Brain pericyte (primary cell): ENCODE measurements around the gene PCNT.
"Not testable (repeated sequence)": the region's sequence is repeated elsewhere in the genome, so short reads cannot be mapped to it uniquely, and the experiment has no call there.

ENCODE experiments used
- DNase-seq: peaks from one replicate; pipeline ENCODE4 v3.0.0-alpha.2; 2012; ENCODE audit warnings: low read depth, low spot score

Gene PCNT

GRCh38 chr21:46427516-46427915 lies 103.6 kb downstream of the PCNT start:
- no peak for DNase-seq

- DNase-seq = no peak
These were observed 104.3 kb downstream of the PCNT start for GRCh38 chr21:46428286-46428685.

GRCh38 chr21:46428987-46429710 lies 105.2 kb downstream of the PCNT start:
- no peak for DNase-seq

- no peak for DNase-seq
These were observed 106.1 kb downstream of the PCNT start for GRCh38 chr21:46429754-46430681.

- no peak for DNase-seq
These were observed 107.5 kb downstream of the PCNT start for GRCh38 chr21:46431448-46431847.

- peak; percentile 3 for DNase-seq
These were observed 108.0 kb downstream of the PCNT start for GRCh38 chr21:46431884-46432488.

GRCh38 chr21:46433116-46433515 lies 109.2 kb downstream of the PCNT start:
- not testable (repeated sequence) for DNase-seq

- DNase-seq = no peak
These were observed 110.5 kb downstream of the PCNT start for GRCh38 chr21:46434322-46434958.

GRCh38 chr21:46435786-46436227 lies 111.9 kb downstream of the PCNT start:
- DNase-seq = no peak

- DNase-seq = no peak
These were observed 112.7 kb downstream of the PCNT start for GRCh38 chr21:46436621-46437020.

GRCh38 chr21:46437096-46437498 lies 113.1 kb downstream of the PCNT start:
- DNase-seq = no peak

GRCh38 chr21:46437511-46437910 lies 113.6 kb downstream of the PCNT start:
- no peak for DNase-seq

- no peak for DNase-seq
These were observed 114.3 kb downstream of the PCNT start for GRCh38 chr21:46438241-46438640.

GRCh38 chr21:46439906-46440305 lies 116.0 kb downstream of the PCNT start:
- no peak for DNase-seq

GRCh38 chr21:46441331-46441730 lies 117.4 kb downstream of the PCNT start:
- DNase-seq = no peak

- DNase-seq = no peak
These were observed 118.1 kb downstream of the PCNT start for GRCh38 chr21:46441961-46442498.

- DNase-seq = no peak
These were observed 119.0 kb downstream of the PCNT start for GRCh38 chr21:46442938-46443337.

GRCh38 chr21:46443910-46444309 lies 120.0 kb downstream of the PCNT start:
- no peak for DNase-seq

- DNase-seq = no peak
These were observed 124.2 kb downstream of the PCNT start for GRCh38 chr21:46448108-46448507.

GRCh38 chr21:46448855-46449254 lies 124.9 kb downstream of the PCNT start:
- not testable (repeated sequence) for DNase-seq

GRCh38 chr21:46452710-46453109 lies 128.8 kb downstream of the PCNT start:
- no peak for DNase-seq
